CD1c-positive myeloid dendritic cell (primary cell): Measurements from ENCODE around the gene SEC14L5.
"Not testable (repeated sequence)": the region's sequence is repeated elsewhere in the genome, so short reads cannot be mapped to it uniquely, and the experiment has no call there.

ENCODE experiments used
- DNase-seq: peaks from one replicate; pipeline ENCODE4 v3.0.0-alpha.2; 2016; ENCODE audit errors: extremely low spot score

SEC14L5 gene

GRCh38 chr16:4929619-4930018 lies 28.5 kb upstream of the SEC14L5 start:
- DNase-seq = not testable (repeated sequence)

DNA sequence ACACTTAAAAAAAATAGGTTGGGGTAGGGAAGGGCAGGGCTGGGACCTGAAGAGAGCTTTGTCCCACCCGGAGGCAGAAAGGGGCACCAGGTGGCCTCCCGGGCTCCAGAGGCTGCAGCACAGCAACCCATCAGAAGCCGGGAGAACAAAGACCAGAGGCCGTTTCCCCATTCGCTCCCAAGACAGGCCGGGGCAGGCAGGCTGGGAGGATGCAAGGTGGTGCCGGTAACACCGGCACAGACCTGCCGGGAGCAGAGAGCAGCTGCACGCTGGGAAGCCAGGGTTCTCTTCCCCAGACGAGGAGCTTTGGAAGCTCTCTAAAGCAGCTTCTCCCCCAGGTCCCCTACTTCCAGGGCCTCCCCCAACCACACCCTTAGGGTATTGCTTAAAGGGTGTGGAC lies 26.7 kb upstream of the SEC14L5 start:
- DNase-seq = no peak

DNA sequence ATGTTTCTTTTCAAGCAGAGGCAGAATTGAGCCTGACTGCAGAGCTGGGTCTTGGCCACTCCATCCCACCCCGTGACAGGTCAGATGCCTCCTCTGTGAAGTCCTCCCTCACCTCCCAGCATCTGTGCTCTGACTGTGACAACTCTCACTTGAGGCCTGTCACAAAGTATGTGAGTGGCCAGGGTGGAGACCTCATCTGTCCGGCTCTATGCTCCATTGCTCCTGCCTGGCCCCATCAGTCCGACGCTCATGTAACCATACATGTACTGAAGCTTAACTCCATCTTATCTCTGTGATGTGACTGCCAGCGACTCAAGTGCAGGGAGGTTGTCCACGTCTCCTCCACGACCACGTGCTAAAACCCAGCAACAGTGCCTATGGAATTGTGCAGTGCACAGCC lies 24.7 kb upstream of the SEC14L5 start:
- no peak for DNase-seq

DNA sequence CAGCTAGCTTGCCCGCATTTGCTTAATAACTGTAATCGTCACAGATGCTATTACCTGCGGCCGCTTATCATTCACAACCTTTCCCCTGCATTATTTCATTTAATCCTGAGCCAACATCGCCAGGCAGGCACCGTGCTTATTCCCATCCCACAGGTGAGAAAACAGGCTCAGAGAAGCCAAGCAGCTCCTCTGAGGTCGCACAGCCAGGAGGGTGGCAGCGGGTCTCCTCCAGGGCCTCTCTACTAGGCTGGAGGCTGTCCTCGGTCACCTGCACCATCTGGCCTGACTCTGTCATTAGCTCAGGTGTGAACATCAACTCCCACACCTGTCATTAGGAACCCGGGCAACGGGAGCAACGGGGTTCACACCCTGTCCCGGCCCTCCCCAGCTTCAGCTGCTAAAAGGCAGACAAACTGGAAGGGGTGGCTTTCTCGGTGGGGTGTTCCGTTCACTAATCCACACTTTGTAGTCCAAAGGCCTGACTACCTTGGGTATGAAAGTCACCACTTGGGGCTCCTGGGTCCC lies 24.2 kb upstream of the SEC14L5 start:
- no peak for DNase-seq

- no peak for DNase-seq
Observed at GRCh38 chr16:4934591-4934990, 23.5 kb upstream of the SEC14L5 start.

DNA sequence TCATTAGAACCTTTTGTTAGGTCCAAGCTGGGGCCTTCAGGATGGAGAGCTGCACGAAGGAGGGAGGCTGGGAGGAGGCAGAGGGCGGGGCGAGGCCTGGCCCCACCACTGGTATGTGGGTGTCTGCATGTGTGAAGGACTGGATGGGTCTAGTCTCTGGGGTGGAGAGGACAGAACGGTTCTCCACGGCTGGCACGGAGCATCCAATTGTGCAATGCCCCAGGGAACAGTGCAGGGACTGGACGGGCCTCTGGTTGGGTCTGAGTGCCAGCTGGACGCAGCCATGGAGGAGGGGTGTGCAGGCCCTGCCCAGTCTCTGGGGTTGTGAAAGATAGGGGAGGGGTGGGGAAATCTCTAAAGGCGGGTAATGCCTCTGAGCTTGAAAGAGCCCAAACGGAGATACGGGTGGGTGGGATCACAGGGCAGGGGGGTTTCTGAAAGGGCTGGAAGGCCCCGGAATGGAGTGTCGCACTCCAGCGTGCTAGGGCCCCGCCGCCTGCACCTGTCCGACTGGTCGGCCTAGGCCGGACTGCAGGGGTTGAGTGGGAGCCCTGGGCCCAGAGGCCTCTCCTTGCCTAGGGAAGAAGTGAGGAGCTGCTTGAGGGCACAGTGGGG lies 22.8 kb upstream of the SEC14L5 start:
- no peak for DNase-seq

- no peak for DNase-seq
Observed at GRCh38 chr16:4936181-4936990, 21.7 kb upstream of the SEC14L5 start.

DNA sequence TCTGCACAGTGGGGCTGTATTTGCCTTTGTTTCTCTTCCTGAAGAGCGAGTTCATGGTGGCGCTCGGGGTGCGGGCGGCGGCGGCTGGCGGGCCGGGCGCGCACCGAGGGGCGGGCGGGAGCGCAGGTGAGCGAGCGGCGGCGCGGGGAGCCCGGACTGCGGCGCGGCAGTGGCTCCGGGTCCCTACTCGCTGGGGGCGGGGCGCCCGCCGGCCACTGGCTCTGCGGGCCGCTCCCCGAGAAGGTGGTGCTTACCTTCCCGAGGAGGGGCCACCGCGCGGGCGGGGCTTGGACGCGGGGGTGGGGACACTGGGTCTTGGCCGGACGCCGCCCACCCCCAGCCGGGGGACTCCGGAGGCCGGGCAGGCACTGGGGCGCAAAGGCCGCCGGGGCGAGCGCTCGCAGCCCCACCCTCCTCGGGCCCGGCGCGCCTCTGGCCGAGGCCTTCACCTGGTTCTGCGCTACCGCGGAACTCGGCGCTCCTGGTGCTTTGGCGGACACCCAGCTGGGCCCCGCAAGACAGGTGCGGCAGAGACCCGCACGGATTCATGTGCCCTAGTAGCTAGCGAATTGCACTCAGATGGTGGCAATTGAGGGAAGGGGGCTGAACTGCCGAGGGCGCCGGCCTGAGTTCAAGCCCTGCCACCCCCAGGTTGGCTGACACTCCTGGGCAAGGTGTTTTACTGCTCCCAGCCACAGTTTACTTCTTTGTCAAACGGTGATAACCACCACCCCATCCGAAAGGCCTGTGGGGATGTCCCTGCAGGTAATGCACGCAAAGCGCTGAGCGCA lies 20.9 kb upstream of the SEC14L5 start, which contains the start of gene PPL:
Gene PPL, minus strand, starts transcription at position 158 of the 791 bp plus-strand sequence. Its CDS starts 103 bp downstream, at position 55.
- no peak for DNase-seq

- no peak for DNase-seq
Observed at GRCh38 chr16:4937782-4938682, 20.1 kb upstream of the SEC14L5 start.

GRCh38 chr16:4938683-4939030 lies 19.5 kb upstream of the SEC14L5 start:
- no peak for DNase-seq

DNA sequence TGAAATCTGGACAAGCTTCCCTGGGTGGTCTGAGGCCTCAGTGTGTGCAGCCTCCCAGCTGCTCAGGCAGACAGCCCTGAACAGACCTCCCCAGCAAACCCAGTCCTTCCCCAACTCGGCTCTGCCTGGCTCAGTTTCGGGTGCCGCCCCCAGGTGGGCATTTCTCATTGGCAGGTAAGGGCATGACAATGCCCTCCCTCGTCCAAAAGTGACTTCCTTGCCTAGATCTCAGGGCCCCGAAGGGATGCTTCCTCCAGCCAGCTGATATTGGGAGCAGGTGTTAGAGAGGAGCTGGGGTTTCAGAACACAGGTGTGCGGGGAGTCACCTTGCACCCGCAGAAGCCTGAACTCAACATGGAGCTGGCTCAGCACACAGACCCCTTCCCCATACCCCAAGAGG lies 17.4 kb upstream of the SEC14L5 start:
- DNase-seq = no peak

- DNase-seq = no peak
Observed at GRCh38 chr16:4942481-4942880, 15.6 kb upstream of the SEC14L5 start.

DNA sequence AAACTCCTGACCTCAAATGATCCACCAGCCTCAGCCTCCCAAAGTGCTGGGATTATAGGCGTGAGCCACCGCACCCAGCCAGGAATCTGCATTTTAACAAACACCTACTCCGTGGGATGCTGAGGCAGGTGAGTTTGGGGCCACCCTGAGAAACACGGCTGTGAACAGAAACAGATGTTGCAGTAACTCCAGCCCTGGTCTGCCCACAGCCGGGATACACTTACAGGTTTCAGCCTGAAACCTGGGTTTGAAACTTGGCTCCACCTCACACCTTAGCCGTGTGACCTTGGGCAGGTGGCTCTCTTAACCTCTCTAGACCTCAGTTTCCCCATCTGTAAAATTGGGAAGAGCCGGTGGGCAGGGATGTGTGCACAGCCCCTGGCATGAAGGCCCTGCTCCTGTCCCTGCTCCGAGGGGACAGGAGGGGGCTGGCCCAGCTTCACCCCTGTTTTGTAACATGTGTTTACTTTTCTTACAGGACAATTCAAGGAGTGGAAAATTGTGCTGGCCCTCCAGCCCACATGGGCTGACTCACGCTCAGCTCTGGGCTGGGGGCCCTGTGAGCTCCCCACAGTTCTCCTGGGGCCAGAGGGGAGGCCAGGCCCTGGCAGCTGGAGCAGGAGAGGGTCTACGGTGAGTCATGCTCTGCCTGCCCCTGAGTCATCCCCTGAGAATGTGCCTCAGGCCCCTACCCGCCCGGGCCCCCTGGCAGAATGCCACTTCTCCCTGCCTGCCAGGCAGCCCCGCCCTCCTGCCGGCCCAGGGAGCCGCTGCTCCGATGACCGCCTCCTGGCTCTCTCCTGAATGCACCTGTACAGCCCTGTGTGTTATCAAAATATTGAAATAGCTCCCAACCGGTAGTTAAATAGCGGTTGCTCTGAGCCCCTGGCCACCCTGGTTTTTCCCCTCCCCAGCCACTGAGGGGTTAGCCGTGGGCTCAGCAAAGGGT lies 13.5 kb upstream of the SEC14L5 start:
- peak; percentile 34 for DNase-seq

DNA sequence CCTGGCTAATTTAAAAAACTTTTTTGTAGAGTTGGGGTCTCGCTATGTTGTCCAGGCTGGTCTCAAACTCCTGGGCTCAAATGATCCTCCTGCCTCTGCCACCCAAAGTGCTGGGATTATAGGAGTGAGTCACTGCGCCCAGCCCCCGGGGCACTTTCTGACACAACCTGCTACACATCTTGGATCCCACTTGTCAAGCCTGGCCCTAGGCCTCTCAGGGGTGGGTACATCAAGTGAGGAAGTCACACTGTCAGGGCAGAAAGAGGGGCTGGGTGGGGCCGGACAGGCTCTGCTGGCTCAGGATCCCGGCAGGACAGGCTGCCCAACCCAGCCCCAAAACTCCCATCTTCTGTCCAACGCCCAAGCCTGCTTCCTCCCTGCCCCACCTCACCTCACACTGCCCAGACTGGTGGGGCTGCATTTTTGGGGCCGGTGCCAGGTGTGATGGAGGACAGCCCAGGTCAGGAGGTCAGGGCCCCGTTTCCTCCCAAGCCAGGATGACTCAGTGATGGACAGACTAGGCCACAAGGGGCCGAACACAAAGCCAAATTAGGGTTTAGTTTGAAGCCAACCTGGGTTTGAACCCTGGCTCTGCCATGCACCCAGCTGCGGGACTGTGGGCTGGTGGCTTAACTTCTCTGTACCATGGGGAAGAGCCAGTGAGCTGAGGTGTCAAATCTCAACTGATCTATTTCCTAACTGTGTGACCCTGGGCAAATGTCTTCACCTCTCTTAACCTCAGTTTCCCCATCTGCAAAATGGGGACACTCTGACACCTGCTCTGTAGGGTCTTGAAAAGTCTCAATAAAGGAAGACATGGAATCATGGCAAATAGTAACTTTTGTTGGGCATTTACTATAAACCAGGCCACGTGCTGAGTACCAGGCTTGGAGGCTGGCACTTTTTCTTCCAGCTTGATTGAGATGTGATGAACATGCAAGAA lies 12.3 kb upstream of the SEC14L5 start:
- no peak for DNase-seq

GRCh38 chr16:4946917-4947316 lies 11.2 kb upstream of the SEC14L5 start:
- no peak for DNase-seq

- DNase-seq = peak; percentile 51
Observed at GRCh38 chr16:4947722-4948503, 10.2 kb upstream of the SEC14L5 start.

DNA sequence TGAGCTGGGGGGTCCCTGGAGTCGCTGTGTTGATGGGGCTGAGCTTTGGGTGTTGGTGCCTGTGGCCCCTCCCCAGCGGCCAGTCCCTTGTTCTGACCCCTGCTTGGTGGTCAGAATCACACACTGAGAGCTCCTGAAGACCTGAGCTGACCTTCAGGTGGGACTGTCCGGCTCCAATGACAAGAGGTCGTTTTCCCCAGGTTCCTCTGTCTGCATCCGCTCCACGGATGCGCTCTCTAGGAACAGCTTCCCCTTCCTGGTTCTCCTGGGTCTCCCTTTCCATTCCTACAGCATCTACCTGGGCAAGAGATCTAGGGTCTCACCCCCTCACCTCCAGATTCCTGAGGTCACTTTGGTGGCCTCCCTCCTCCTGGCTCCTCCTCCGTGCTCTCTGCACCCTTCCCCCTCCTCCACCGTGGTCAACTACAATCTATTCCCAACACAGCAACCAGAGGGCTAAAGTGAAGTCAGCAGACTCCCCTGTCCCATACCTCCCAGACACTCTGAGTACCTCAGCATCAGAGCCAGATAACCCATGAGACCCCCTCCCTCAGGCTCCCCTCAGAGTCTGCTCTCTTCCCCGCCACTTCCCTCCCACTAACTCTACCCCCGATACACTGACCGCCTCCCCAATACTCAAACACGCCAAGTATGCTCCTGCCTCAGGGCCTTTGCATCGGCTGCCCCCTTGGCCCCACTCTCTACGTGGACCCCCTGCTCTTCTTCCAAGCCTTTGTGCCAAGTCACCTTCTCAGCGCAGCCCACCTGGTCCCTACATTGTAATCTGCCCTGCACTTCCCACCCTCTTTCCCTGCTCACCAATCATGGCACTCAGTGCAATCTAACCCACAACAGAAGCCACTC lies 9.0 kb upstream of the SEC14L5 start:
- no peak for DNase-seq
